Right lobe of liver (tissue), 6 donors: Measurements from ENCODE around the gene CTCF. TPM values are rescaled to one million over a fixed set of nuclear protein-coding genes. Genes with fewer than 3 reads are reported as not detected.

ENCODE experiments used
- ATAC-seq, 4 donors: fragments of 200-7000 bp; cut with Tn5 transposase; one replicate each; pipeline ENCODE4 v1.9.1; 2020; ENCODE audit warnings: mild to moderate bottlenecking in 4 of 4, moderate library complexity in 4 of 4
- DNase-seq, 3 donors: peaks; one replicate each; pipeline ENCODE4 v3.0.0-alpha.2; 2020
- H3K27ac ChIP-seq, 3 donors: fragments of 200-600 bp; one replicate each; pipeline ENCODE4 v1.8.0; 2022
- H3K27me3 ChIP-seq, 2 donors: fragments of 200-600 bp; one replicate each; pipeline ENCODE4 v1.8.0; 2022
- H3K36me3 ChIP-seq, 4 donors: fragments of 200-600 bp; sonication (generic) in 1 of 4; one replicate each; pipeline versions ENCODE4 v1.5.1 to v1.8.0; 2017 to 2022; ENCODE audit warnings: control low read depth in 1 of 4
- H3K4me1 ChIP-seq, 4 donors: fragments of 200-600 bp; sonication (generic) in 1 of 4; one replicate each; pipeline versions ENCODE4 v1.5.1 to v1.8.0; 2017 to 2022; ENCODE audit warnings: control low read depth in 1 of 4
- H3K4me3 ChIP-seq, 3 donors: fragments of 200-600 bp; one replicate each; pipeline ENCODE4 v1.8.0; 2022
- H3K9me3 ChIP-seq, 4 donors: fragments of 200-600 bp; sonication (generic) in 1 of 4; one replicate each; pipeline versions ENCODE4 v1.5.1 to v1.8.0; 2017 to 2022; ENCODE audit warnings: control low read depth in 1 of 4
- CTCF ChIP-seq, 4 donors: fragments of 200-600 bp in 3 of 4; fragments of 450-650 bp in 1 of 4; IDR thresholded peaks; one replicate each; pipeline versions ENCODE4 v1.5.1 to v1.8.0; 2016 to 2022; ENCODE audit warnings: antibody characterized with exemption in 4 of 4, mild to moderate bottlenecking in 2 of 4
- POLR2A ChIP-seq: fragments of 450-650 bp; IDR thresholded peaks from one replicate; pipeline ENCODE4 v1.6.1; 2017; ENCODE audit warnings: antibody characterized with exemption, mild to moderate bottlenecking
- WGBS: methylation state at CpG from one replicate; pipeline ENCODE4 v1.1.6; 2018; ENCODE audit warnings: low coverage, low lambda C conversion rate; ENCODE audit not compliant: insufficient coverage; ENCODE audit errors: missing lambda C conversion rate; 5-methylcytosine and 5-hydroxymethylcytosine counted together
- intact Hi-C, 2 donors: fragments of 100-400 bp; cut with DNase I; formaldehyde crosslinking; loops; one replicate each; pipeline versions ENCODE4 v1.11.2 to v1.14.1; 2022
- total RNA-seq, 6 experiments: library from RNA; depleted of rRNA in 2 of 6; stranded (reverse); fragments of >200 nt in 2 of 6; fragmentation: NEBNext Ultra II Directional in 3 of 6; extraction: Animal tissue kit (Norgen Biotek cat#: 25700) in 3 of 6; gene quantifications; one replicate each; pipeline versions ENCODE4 v1.1.0 to v1.2.4, GENCODE V29; 2016 to 2023
- donor health status: DM: no; HTN: yes; CAD: no.
- donor health status: DM: no; HTN: no; CAD: no.
- donor health status: DM: no; HTN: no; CAD: no.
- donor health status: DM: no; HTN: yes; CAD: no.
- donor health status: DM: no; HTN: yes; CAD: no.

Gene CTCF
- total RNA-seq, 6 experiments from 2014 or later = 14.3 to 18.5 (median 17.0) TPM

GRCh38 chr16:67521095-67521804 is 41.1 kb upstream of the CTCF start:
- Histone ChIP-seq H3K9me3 (no peaks in the 10 kb centered on the region), H3K27ac (peak overlapping the region; percentile 69 to 85 (median 77)), H3K4me3 (peak overlapping the region; percentile 34 to 58 (median 49)), H3K27me3 (no peaks in the 10 kb centered on the region), H3K36me3 (no peaks in the 10 kb centered on the region), H3K4me1 (peaks cover 0 to 16% (median 0%) of the 10 kb centered on the region in 4 donors)
- TF ChIP-seq POLR2A (peak; percentile 30), CTCF (IDR thresholded peaks at IDR 0.05) (peak; percentile 66 to 96 (median 74))
- DNase-seq (peak; percentile 94), ATAC-seq (peak; percentile 94 to 97 (median 96))
- 0% methylated on average over 9 of the region's 25 CpGs for WGBS
- intact Hi-C loops = no loop called here

DNA sequence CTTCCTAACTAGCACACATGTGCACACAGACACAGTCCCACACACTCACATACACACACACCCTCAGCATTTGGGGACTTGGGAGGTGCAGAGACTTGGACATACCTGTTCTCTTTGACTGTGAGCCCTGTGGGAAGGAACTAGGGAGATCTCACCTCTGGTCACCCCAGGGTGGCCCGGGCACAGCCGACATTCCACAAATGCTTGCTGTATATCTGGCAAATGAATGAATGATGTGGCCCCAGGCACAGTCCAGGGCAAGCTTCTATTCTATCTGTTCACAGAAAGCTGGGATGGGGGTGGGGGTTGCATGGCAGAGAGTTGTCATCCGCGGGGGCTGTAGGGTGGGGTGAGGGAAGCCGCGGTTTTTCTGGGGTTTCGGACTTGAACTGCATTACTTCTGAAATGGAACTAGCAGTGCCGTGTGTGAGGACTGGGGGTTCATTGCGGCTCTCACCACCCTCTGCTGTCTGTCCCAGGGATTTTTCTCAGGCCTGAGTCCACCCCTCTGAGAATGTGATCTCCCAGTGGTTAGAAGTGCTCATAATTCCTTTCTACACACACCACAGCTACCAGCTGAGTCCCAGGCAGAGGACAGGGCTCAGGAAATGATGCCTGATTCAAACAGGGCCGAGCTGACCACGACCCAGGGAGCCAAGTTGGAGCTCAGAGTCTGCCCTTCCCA is 37.0 kb upstream of the CTCF start:
- WGBS = 71% methylated on average over 5 of the region's 11 CpGs
- no peaks in the 10 kb centered on the region for H3K9me3 ChIP-seq
- ATAC-seq = no peak
- no peak overlapping the region for H3K4me3 ChIP-seq
- TF ChIP-seq CTCF (IDR thresholded peaks at IDR 0.05) = no peak
- TF ChIP-seq POLR2A = no peak
- no peak overlapping the region for H3K27ac ChIP-seq
- intact Hi-C loops = no loop called here
- DNase-seq = no peak
- no peaks in the 10 kb centered on the region for H3K27me3 ChIP-seq
- H3K36me3 ChIP-seq = no peaks in the 10 kb centered on the region
- peaks cover 0 to 38% (median 5%) of the 10 kb centered on the region in 4 donors for H3K4me1 ChIP-seq

DNA sequence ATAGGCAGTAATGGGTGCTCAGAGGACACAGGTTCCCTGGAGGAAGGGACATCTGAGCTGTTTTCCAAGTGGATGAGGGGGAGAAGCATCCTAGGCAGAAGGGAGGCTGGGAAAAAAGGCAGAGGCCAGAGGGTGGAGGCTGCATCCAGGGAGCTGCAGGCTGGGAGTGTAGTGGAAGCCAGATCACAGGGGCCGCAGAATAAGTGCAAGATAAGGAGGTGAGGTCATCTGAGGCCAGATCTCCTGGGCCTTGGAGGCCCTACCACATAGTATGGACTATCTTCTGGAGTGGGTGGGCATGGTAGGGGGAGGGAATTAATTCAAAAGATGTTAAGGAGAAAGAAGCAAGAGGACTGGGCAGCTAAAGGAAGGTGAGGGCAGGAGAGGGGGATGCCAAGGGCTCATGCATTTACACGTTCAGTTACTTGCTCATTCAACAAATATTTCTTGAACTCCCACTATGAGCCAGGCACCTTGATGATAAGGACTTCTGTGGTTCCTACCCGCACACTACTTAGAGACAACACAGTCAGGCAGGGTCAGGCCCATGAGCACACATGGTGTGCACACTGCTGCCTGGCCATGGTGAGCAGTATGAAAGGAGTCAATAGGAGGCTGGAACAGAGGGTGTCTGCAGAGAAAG is 36.1 kb upstream of the CTCF start:
- no peak for ATAC-seq
- peaks cover 0 to 41% (median 9%) of the 10 kb centered on the region in 4 donors for H3K4me1 ChIP-seq
- no peaks in the 10 kb centered on the region for H3K27me3 ChIP-seq
- 85% methylated on average over 3 of the region's 3 CpGs for WGBS
- DNase-seq = no peak
- intact Hi-C loops = no loop called here
- no peaks in the 10 kb centered on the region for H3K36me3 ChIP-seq
- no peak overlapping the region for H3K27ac ChIP-seq
- H3K4me3 ChIP-seq = no peak overlapping the region
- no peak for TF ChIP-seq POLR2A
- TF ChIP-seq CTCF (IDR thresholded peaks at IDR 0.05) = no peak
- H3K9me3 ChIP-seq = no peaks in the 10 kb centered on the region

DNA sequence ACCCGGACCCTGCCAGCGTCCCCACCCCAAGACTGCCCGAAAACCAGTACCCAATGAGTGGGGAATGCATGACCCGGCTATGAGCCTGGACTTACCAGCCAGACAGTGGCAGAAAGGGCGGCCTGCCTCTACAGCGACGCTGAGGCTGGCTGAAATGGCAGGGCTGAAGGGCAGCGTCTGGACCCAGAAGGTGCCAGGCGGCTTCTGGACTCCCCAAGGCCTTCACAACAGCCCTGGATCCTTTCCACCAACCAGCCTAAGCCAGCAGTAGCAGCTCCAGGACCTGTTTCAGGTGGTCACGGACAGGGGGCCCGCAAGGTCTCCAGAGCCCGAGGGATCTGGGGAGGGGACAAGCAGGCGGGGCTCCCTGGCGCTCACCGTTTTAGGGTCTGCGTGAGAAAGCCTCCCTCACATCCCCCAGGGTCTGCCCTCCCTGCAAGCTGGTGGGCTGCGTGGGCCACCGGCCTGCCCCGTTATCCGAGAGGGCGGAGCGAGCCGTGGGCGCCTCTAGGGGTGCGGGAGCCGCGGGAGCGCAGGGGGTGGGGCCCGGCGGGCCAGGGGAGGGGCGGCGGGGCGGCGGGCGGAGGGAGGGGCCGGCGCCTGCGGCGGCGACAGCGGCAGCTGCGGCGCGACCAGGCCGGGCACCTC is 34.0 kb upstream of the CTCF start, which contains the start of gene RIPOR1:
Gene RIPOR1, plus strand, starts transcription at position 608 of the 648 bp plus-strand sequence. CDS start 9,618 bp downstream, outside the sequence.
- Histone ChIP-seq H3K36me3 (no peaks in the 10 kb centered on the region), H3K4me3 (peak within 1 kb of the TSS; percentile 78 to 87 (median 81)), H3K27ac (peak within 1 kb of the TSS; percentile 74 to 88 (median 76)), H3K4me1 (peaks cover 0 to 34% (median 9%) of the 10 kb centered on the region in 4 donors), H3K9me3 (no peaks in the 10 kb centered on the region), H3K27me3 (no peaks in the 10 kb centered on the region)
- intact Hi-C loops = no loop called here
- ATAC-seq = peak; percentile 61 to 74 (median 70)
- TF ChIP-seq POLR2A (no peak), CTCF (IDR thresholded peaks at IDR 0.05) (no peak)
- 15% methylated on average over 4 of the region's 45 CpGs for WGBS
- DNase-seq = peak; percentile 81 to 83 (median 82)
